GM21390 (cell line): Measurements from ENCODE around the gene UBAC2.
"Not testable (repeated sequence)": the region's sequence is repeated elsewhere in the genome, so short reads cannot be mapped to it uniquely, and the experiment has no call there.

Experiments used
- ATAC-seq: cut with Tn5 transposase; IDR thresholded peaks from one replicate; pipeline ENCODE4 v1.9.1; 2021; ENCODE audit not compliant: unreplicated experiment

Gene UBAC2

GRCh38 chr13:99408703-99409000, 208.0 kb downstream of the UBAC2 start:
- ATAC-seq = no peak

- ATAC-seq = not testable (repeated sequence)
Measured at GRCh38 chr13:99409461-99410083, 208.9 kb downstream of the UBAC2 start.

GRCh38 chr13:99410646-99411475, 210.2 kb downstream of the UBAC2 start:
- ATAC-seq = not testable (repeated sequence)

- no peak for ATAC-seq
Measured at GRCh38 chr13:99412856-99413255, 212.2 kb downstream of the UBAC2 start.

GRCh38 chr13:99414048-99414995, 213.7 kb downstream of the UBAC2 start:
- ATAC-seq = no peak

- no peak for ATAC-seq
Measured at GRCh38 chr13:99415014-99415650, 214.5 kb downstream of the UBAC2 start.

- ATAC-seq = no peak
Measured at GRCh38 chr13:99415851-99416331, 215.2 kb downstream of the UBAC2 start.

GRCh38 chr13:99416411-99417121, 215.9 kb downstream of the UBAC2 start:
- no peak for ATAC-seq

GRCh38 chr13:99417201-99418102, 216.8 kb downstream of the UBAC2 start:
- ATAC-seq = no peak

- ATAC-seq = no peak
Measured at GRCh38 chr13:99418103-99418842, 217.6 kb downstream of the UBAC2 start.

GRCh38 chr13:99418843-99419140, 218.1 kb downstream of the UBAC2 start:
- no peak for ATAC-seq

- no peak for ATAC-seq
Measured at GRCh38 chr13:99419591-99420243, 219.1 kb downstream of the UBAC2 start.

GRCh38 chr13:99421271-99421670, 220.6 kb downstream of the UBAC2 start:
- no peak for ATAC-seq

- ATAC-seq = no peak
Measured at GRCh38 chr13:99421758-99422585, 221.3 kb downstream of the UBAC2 start.

- ATAC-seq = no peak
Measured at GRCh38 chr13:99422586-99423220, 222.0 kb downstream of the UBAC2 start.

- peak; percentile 69 for ATAC-seq
Measured at GRCh38 chr13:99425485-99426341, 225.1 kb downstream of the UBAC2 start.
